A549 (cell line): ENCODE results near the gene KIAA1755.

Source experiments
- CTCF ChIP-seq: fragments of >200 bp; sonication (Bioruptor Twin); formaldehyde crosslinking; IDR thresholded peaks from 3 replicates; pipeline ENCODE4 v1.5.1; 2016
- POLR2A ChIP-seq: IDR thresholded peaks from 2 replicates; pipeline ENCODE4 v1.6.1; 2012; ENCODE audit warnings: mild to moderate bottlenecking, low read length
- RAD21 ChIP-seq, 2 experiments: fragments of >200 bp in 1 of 2; sonication (Bioruptor Twin) in 1 of 2; formaldehyde crosslinking in 1 of 2; IDR thresholded peaks in 1 of 2; conservative IDR thresholded peaks in 1 of 2; 2 replicates in 1 of 2; 3 replicates in 1 of 2; pipeline ENCODE4 v1.6.1; 2012 to 2018; ENCODE audit warnings: inconsistent platforms in 1 of 2

- TF ChIP-seq CTCF (no peak), POLR2A (no peak), RAD21 (conservative IDR thresholded peaks at IDR 0.05 in 1 of 2, IDR thresholded peaks at IDR 0.05 in 1 of 2) (no peak)
These were observed 12.4 kb downstream of the KIAA1755 start for GRCh38 chr20:38248133-38248532.
